GM18858 (cell line): ENCODE results near the gene DLGAP1.

Experiments used
- ATAC-seq: cut with Tn5 transposase; IDR thresholded peaks from one replicate; pipeline ENCODE4 v1.9.1; 2021; ENCODE audit not compliant: unreplicated experiment

The DLGAP1 gene

GRCh38 chr18:3960977-3961376 lies 494.1 kb downstream of the DLGAP1 start:
- ATAC-seq, result no peak

- ATAC-seq, result no peak
Measured at GRCh38 chr18:3960142-3960541, 495.0 kb downstream of the DLGAP1 start.

GRCh38 chr18:3952031-3952430 lies 503.1 kb downstream of the DLGAP1 start:
- ATAC-seq, result no peak

- ATAC-seq, result no peak
Measured at GRCh38 chr18:3950668-3951404, 504.3 kb downstream of the DLGAP1 start.

DNA sequence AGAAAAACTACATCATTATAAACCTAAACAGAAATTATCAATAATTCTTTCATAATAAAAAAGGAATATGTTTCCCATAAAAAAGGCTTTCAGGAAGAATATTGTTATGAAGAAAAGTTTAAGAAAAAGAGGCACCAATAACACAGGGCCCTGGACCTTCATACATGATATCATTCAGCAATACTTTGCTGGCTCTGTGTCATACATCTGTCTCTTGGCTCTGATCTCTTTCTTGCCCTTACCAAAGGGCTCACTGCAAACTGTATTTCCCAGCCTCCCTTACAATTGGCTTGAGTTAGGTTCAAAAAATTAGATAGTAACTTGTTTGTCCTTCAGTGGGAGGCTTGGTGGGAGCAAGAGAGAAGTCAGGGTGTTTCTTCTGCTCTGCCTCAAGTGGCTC lies 506.1 kb downstream of the DLGAP1 start:
- no peak for ATAC-seq

DNA sequence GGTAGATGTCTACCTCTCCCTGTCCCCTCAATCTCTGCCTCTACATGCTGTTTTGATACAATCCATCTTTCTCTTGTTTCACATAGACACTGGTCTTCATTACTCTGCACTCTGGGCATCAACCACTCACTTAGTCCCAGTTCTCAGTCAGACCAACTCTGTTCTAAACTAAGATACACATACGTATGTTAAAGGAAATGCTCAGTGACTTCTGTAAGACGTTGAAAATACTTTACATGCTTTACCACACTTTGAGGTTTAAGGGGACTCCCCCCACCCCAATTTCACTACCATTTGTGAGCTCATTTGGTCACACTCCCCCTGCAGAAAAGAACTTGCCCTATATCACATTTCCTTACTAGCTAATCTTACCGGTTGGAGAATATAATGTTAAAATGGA lies 507.7 kb downstream of the DLGAP1 start:
- ATAC-seq, result no peak

DNA sequence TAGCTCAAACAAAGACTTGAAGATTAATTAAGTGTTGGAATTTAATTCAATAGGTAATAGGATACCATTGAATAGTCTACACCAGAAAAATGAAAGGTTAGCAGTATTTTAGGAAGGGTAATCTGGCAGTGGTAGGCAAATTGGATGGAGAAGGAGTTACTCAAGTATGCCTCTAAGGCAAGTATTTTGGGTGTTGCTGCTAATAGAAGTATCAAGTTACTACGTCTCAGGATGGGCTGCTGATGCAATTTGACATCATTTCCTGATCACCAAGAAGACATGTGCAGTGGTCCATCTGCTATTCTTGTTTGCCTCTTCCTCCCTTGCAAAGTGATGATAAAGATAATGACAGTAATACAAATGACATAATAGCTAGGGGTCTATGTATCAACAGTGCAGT lies 519.8 kb downstream of the DLGAP1 start:
- no peak for ATAC-seq

DNA sequence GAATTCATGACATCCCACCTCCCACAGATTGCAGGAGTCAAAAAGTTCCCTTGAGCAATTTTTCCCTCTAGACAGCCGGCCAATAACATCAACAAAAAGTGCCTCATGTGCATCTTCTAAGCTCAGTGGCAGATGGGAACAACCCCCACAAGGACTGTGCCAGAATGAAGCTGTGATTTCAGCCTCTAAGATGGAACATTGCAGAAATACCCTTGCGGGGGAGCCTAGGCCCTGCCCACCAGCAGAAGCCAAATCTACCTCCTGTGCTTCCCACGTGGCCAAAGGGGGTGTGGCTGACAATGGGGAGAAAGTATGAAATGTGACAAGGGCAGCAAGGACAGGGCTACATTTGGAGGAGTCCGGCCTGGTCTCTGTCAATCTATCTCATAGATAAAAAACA lies 522.8 kb downstream of the DLGAP1 start:
- no peak for ATAC-seq

GRCh38 chr18:3931542-3932112 lies 523.5 kb downstream of the DLGAP1 start:
- no peak for ATAC-seq

DNA sequence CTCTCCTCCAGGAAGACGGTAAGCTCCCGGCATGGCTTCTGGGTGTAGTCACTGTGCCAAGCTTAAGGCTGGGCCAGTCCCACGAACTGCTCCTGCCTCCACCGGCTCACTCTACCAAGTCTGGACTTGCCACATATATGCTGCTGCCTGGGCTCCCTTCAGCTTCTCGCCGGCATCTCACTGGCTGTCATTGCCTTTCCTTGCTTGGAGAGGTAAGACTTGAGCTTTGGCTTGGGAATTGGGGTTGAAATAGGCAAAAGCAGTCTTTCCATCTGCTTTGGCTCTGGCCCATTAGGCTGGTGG lies 524.1 kb downstream of the DLGAP1 start:
- no peak for ATAC-seq

DNA sequence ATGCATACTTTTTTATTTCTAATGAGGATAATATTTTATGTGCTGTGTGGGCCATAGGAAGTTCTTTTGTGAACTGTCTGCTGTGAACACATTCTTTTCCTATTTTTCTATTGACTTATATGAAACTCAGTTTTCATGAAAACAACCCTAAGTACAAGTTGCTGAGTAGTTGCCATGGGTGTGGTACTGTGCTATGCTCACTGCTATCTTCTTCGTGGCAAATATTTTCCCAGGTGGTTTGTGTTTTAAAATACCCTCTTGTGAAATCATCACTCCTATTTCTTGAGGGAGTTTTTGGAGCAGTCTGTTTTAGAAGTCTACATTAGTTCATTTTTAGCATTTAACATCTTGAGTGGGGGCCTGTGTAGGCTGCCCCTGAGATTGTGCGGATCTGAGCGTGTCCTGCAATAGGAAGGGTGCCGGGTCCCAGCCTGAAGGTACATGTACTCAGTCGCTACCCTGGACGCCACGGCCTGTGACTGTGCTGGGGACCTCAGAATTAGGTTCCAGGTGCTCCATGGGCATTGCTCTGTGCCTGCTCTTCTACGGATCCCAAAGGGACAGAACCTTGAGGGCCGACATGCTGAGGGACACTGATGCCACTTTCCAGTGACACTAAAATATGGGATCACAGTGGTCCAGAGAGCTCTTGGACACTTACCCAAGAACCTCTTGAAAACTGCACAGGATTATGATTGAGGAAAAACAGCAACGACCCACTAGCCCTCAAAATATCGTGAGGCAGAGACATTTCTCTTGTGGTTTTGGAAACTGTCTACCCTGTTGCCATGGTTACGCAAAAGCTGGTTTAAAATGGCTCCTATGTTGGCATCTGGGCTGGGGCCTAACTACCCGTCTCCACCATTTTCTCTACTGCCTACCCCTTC lies 524.7 kb downstream of the DLGAP1 start:
- ATAC-seq, result no peak

DNA sequence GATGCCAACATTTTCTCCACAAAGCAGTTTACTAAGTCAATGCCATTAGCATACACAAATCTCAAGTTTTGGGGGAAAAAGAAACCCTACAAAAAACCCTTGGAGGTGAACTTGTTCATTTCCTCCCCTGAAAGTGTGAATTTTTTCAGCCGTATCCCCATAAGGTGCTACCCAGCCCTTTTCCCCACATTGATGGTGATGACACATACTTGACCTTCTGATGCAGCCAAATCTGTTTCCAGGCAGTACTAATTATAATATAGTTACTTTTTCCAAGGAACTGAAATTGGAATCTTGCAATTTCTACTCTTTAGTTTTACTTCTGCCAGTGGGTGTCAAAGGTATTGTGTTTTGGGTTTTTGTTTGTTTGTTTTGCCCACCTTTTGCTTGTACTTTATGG lies 530.7 kb downstream of the DLGAP1 start:
- ATAC-seq, result no peak

- no peak for ATAC-seq
Measured at GRCh38 chr18:3923750-3924149, 531.4 kb downstream of the DLGAP1 start.

DNA sequence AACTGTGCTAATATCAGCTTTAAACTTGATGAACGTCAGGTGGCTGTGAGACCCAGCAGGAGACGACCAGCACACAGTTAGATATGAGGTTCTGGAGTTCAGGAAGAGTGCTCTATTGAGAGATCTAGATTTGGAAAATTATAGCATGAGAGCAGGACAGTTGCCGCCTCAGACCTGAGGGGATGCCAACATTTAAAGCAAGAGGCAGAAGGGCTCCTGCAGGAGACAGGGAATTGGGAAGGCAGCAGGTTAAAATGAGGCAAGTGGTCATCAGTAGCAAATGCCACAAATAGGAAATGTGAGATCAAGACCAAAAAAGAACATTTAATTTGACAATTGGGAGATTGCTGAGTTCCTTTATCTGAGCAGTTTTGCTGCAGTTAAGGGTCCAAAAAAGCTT lies 533.3 kb downstream of the DLGAP1 start:
- ATAC-seq, result no peak

- ATAC-seq, result no peak
Measured at GRCh38 chr18:3920832-3921231, 534.3 kb downstream of the DLGAP1 start.

GRCh38 chr18:3919396-3920061 lies 535.6 kb downstream of the DLGAP1 start:
- no peak for ATAC-seq

DNA sequence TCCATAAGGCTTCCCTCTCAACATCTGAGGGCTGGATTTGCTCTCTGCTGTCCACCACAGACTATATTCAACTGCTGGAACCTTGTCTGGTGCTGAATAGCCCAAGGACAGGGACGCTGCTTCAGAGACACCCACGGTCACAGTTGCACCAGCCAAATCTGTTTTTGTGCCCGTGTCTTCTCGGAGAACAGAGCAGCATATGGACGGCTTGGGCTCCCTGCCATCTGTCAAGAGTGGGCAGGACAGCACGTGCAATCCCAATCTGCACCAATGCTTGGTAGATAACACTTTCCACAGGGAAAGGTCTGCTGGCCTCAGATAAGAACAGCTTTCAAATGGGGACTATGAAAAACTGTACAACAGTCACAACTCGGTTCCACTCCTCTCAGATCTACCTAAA lies 539.0 kb downstream of the DLGAP1 start:
- ATAC-seq, result no peak

DNA sequence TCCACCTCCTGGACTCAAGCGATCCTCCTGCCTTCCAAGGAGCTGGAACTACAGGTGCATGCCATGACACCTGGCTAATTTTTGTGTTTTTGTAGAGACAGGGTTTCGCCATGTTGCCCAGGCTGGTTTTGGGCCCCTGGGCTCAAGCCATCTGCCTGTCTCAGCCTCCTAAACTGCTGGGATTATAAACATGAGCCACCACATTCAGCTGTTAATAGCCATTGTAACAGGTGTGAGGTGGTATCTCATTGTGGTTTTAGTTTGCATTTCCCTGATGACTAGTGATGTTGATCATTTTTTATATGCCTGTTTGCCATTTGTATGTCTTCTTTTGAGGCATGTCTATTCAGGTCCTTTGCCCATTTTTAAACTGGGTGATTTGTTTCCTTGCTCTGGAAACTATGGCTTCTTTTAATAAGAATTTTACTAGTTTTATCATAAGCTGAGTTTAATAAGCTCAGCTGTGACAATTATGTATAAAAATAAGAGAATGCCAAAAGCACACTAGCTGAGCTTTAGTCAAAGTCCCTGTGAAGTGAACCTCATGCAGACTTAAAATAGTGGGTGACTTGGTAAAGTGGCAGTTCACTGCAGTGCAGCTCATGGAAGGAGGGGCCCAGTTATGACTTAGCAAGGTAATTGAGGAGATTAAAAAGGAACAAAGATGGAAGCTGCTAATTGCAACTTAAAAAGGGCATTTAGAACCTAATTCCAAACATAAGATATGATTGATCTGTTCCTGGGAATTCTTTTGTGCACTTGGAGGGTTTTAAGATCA lies 540.1 kb downstream of the DLGAP1 start:
- no peak for ATAC-seq

GRCh38 chr18:3914109-3914508 lies 541.0 kb downstream of the DLGAP1 start:
- ATAC-seq, result no peak

GRCh38 chr18:3912705-3913104 lies 542.4 kb downstream of the DLGAP1 start:
- ATAC-seq, result no peak

GRCh38 chr18:3911413-3911812 lies 543.7 kb downstream of the DLGAP1 start:
- no peak for ATAC-seq
